DMS53 (cell line): ENCODE measurements around the gene TUBGCP5.

Experiments used
- DNase-seq: peaks from one replicate; lab custom pipeline; 2025; lab: John Stamatoyannopoulos, UW

The TUBGCP5 gene

DNA sequence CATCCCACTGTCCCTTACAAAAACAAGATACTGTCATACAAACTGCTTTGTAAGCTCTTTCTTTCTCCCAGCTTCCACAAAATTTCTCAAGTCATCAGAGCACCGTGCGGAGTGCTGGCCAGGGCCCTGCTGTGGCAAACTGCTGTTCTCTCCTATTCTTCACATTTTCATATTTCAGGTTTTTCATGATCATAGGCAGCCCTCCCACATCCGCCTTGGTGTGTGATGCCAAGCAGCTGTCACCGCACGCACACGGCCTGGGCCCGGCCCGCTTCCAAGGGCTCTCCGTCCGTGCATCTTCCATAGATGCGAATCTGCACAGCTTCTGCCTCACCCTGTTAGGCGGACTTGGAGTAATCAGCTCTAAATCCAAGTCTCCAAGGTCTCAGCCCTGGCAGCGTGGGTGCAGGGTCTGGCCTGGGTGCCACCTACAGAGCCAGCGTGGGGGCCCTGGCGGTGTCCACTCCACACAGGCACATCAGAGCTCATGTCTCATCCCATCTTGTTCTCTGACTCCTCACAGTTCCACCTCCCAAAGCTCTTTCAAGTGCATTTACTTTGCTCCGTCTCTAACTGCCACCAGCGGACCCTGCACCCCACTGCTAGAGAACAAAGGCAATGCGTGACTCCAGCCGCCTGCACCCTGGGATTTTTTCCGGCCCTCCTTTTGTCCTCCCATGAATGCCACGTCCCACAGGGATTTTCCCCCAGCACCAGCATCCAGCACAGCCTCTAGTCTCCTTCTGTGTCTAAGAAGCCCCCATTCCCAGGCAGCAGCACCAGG lies 86.4 kb downstream of the TUBGCP5 start:
- DNase-seq = no peak

DNA sequence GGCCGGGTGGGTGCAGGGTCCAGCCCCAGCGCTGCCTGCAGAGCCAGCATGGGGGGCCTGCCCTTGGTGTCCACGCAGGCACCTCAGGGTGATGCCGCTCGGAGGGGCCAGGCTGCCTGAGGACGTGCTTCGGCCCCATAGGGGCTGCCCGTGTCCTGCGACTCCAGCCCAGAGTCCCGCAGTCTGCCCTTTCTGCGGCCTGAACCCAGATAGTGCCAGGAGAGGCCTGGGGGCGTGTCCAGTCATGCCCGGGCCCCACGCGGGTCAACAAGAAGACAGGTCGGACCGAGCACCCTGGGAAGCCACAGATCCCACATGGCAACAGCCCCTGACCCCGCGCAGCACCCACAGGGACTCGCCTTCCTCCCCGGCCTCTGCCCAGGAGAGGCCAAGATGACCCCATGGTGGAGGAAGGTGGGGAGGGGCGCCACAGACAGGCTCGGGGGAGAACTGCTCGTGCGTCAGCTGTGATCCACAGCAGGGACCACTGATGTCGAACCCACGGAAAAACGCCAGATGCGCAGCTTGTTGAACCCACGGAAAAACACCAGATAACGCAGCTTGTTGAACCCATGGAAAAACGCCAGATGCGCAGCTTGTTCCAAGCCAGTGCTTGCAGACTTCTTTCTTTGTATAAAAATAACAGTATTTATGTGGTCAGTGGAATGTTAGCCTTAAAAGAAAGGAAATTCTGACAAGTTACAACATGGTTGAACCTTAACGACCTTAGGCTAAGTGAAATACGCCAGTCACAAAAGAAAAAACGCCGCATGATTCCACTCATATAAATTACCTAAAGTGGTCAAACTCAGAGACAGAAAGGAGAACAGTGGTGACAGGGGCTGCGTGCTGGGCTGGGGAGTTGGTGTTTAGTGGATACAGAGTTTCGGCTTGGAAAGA lies 87.7 kb downstream of the TUBGCP5 start:
- no peak for DNase-seq

DNA sequence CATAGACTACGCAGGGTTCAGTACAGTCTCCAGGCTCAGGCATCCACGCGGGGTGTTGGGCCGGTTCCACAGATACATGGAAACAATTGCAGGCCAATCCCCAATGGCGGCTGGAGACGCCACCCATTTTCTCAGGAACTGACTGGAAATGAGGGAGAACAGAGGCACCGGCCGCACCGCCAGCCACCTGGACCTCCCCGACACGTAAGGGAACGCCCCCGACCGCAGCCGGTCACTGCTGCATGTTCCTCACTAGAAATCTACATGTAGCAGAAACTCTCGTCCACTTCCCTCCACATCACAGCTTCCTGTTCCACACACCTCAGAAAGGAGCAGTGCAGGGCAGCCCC lies 88.4 kb downstream of the TUBGCP5 start:
- DNase-seq = no peak

DNA sequence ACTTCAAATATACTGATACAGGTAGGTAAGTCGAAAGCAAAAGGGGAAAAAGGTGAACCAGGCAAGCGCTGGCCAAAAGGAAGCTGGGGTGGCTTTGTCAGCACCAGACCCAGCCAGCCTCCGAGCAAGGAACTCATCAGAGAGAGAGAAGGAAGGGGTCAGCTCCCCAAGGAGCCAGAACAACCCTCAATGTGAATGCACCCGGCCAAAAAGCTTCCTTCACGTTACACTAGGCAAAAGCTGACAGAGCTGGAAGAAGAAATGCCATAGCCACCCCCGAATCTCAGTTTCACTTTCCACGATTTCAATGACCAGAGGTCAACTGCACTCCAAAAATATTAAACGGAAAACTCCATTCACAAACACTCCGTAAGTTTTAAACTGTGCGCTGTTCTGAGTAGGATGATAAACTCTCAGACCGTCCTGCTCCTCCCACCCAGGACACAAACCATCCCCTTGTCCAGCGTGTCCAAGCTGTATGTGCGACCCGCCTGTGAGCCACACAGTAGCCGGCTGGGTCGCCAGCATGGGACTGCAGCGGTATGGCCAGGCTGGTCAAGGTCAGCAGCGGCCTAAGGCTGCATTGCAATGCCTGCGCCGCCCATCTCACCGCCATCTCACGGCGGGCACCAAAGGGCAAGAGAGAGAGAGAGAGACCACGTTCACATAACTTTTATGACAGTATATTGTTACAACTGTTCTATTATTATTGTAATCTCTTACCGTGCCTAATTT lies 88.9 kb downstream of the TUBGCP5 start:
- no peak for DNase-seq
